BJ (cell line): Measurements from ENCODE around the gene CCL4. TPM values are rescaled to one million over a fixed set of nuclear protein-coding genes. Genes with fewer than 3 reads are reported as not detected.

Experiments
- CTCF ChIA-PET: fragments of 350-600 bp; formaldehyde crosslinking; extraction: SDS; loops from one replicate; lab custom pipeline; 2021; ENCODE audit warnings: antibody characterized with exemption, inconsistent platforms; lab: Yijun Ruan, JAX
- POLR2A ChIA-PET: fragments of 300-600 bp; sonication (Branson Sonifier 250); formaldehyde crosslinking; extraction: SDS; loops from one replicate; lab custom pipeline; 2021; ENCODE audit warnings: antibody characterized with exemption; lab: Charles Lee
- DNase-seq: peaks from one replicate; pipeline ENCODE4 v3.0.0-alpha.2; 2011; ENCODE audit warnings: low read depth
- H3K27me3 ChIP-seq: 2 replicates; pipeline ENCODE4 v1.6.0; 2011; ENCODE audit warnings: low read length; ENCODE audit not compliant: control insufficient read depth, insufficient read depth
- H3K36me3 ChIP-seq: 2 replicates; pipeline ENCODE4 v1.5.1; 2011; ENCODE audit warnings: low read length; ENCODE audit not compliant: control insufficient read depth, insufficient read depth
- H3K4me3 ChIP-seq: 2 replicates; pipeline ENCODE4 v1.5.1; 2011; ENCODE audit warnings: low read depth, mild to moderate bottlenecking, control low read depth, low read length
- CTCF ChIP-seq: IDR thresholded peaks from 2 replicates; pipeline ENCODE4 v1.5.1; 2011; ENCODE audit warnings: low read depth, mild to moderate bottlenecking, control low read depth, inconsistent platforms, low read length, moderate library complexity; ENCODE audit not compliant: insufficient read depth
- polyA plus RNA-seq: library from polyadenylated mRNA; depleted of rRNA; stranded (reverse); fragments of >200 nt; gene quantifications from 2 replicates; pipeline ENCODE4 v1.2.3, GENCODE V29; 2011

CCL4 gene
- polyA plus RNA-seq, 1 experiment, result not detected

GRCh38 chr17:36133602-36134236 is 30.1 kb downstream of the CCL4 start:
- no peak overlapping the region for H3K4me3 ChIP-seq
- no peak for DNase-seq
- no peaks in the 10 kb centered on the region for H3K27me3 ChIP-seq
- ChIA-PET CTCF (interaction anchor here (4.3 kb wide), 1 partner anchor 14 kb away, joined by 26 read pairs; no protein-coding TSS in a partner anchor), POLR2A (no interaction called here)
- TF ChIP-seq CTCF, result no peak
- H3K36me3 ChIP-seq, result no peaks in the 10 kb centered on the region

GRCh38 chr17:36135465-36135864 is 31.8 kb downstream of the CCL4 start:
- POLR2A ChIA-PET, result no interaction called here
- TF ChIP-seq CTCF, result no peak
- CTCF ChIA-PET, result interaction anchor here (4.3 kb wide), 1 partner anchor 13 kb away, joined by 26 read pairs; no protein-coding TSS in a partner anchor
- no peak for DNase-seq
- Histone ChIP-seq H3K4me3 (no peak overlapping the region), H3K36me3 (no peaks in the 10 kb centered on the region), H3K27me3 (no peaks in the 10 kb centered on the region)

GRCh38 chr17:36136036-36136435 is 32.4 kb downstream of the CCL4 start:
- ChIA-PET POLR2A (no interaction called here), CTCF (interaction anchor here (4.3 kb wide), 1 partner anchor 12 kb away, joined by 26 read pairs; no protein-coding TSS in a partner anchor)
- TF ChIP-seq CTCF, result no peak
- Histone ChIP-seq H3K27me3 (no peaks in the 10 kb centered on the region), H3K36me3 (no peaks in the 10 kb centered on the region), H3K4me3 (no peak overlapping the region)
- no peak for DNase-seq

- TF ChIP-seq CTCF, result no peak
- DNase-seq, result no peak
- Histone ChIP-seq H3K27me3 (no peaks in the 10 kb centered on the region), H3K4me3 (no peak overlapping the region), H3K36me3 (no peaks in the 10 kb centered on the region)
- ChIA-PET POLR2A (no interaction called here), CTCF (interaction anchor here (4.3 kb wide), 1 partner anchor 12 kb away, joined by 26 read pairs; no protein-coding TSS in a partner anchor)
Measured at GRCh38 chr17:36136439-36136838, 32.8 kb downstream of the CCL4 start.

- ChIA-PET POLR2A (no interaction called here), CTCF (interaction anchor here (0.6 kb wide), 3 partner anchors 10 to 166 kb away, joined by 3 to 4 read pairs (median 3); no protein-coding TSS in a partner anchor)
- Histone ChIP-seq H3K36me3 (no peaks in the 10 kb centered on the region), H3K4me3 (no peak overlapping the region), H3K27me3 (peaks cover 1% of the 10 kb centered on the region; the same call in 1 of the 2 replicates)
- TF ChIP-seq CTCF, result no peak
- no peak for DNase-seq
Measured at GRCh38 chr17:36142235-36142634, 38.6 kb downstream of the CCL4 start.
